Measurements from ENCODE around the gene PCYT1A. TPM values are rescaled to one million over a fixed set of nuclear protein-coding genes. Genes with fewer than 3 reads are reported as not detected.

The PCYT1A gene
- total RNA-seq, 4 donors from 2014 or later: 55.7 to 62.7 (median 59.3) TPM

- TF ChIP-seq CTCF (IDR thresholded peaks at IDR 0.05): no peak
- TF ChIP-seq POLR2AphosphoS5 (IDR thresholded peaks at IDR 0.05): no peak
- TF ChIP-seq EP300 (IDR thresholded peaks at IDR 0.05): no peak
- TF ChIP-seq POLR2A (IDR thresholded peaks at IDR 0.05; ENCODE audit: low read depth): no peak
- intact Hi-C loops (cut with DNase I): no loop called here
- 96% methylated on average over 10 of the region's 12 CpGs for WGBS
- no peak overlapping the region for H3K4me3 ChIP-seq
- no peaks in the 10 kb centered on the region for H3K36me3 ChIP-seq
- H3K4me1 ChIP-seq: peaks cover 5 to 15% (median 13%) of the 10 kb centered on the region in 4 donors
- H3K9me3 ChIP-seq: no peaks in the 10 kb centered on the region
- peaks cover 0 to 32% (median 2%) of the 10 kb centered on the region in 4 donors for H3K27me3 ChIP-seq
- no peak overlapping the region for H3K27ac ChIP-seq (replicated peaks in 1 of 4)
- DNase-seq (ENCODE audit: extremely low spot score): no peak
Observed at GRCh38 chr3:196217307-196218154, 70.0 kb downstream of the PCYT1A start.

DNA sequence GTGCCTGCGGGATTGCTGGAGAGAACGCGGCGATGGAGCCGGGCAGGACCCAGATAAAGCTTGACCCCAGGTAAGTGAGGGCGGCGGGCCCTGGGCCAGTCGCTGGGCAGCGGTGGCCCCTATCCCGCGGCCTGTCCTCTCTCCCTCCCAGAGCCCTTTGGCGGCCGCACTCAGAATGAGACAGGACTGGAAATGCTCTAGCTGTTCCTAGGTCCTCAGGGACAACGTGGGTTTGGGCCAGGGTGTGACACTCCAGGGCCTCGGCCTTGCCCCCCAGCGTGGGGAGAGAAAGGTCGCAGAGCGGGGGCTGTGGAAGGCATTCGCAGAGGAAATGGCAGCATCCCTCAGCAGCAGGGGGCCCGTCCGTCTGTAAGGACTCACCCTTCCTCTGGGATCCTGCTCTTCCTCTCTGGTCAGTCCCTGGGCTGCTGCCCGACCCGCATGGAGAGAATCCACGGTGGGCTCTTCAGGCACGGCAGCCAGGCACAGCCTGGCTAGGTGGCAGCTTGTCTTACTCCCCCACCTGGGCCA lies 70.8 kb downstream of the PCYT1A start:
- Histone ChIP-seq H3K36me3 (no peaks in the 10 kb centered on the region), H3K4me3 (no peak overlapping the region), H3K27me3 (peaks cover 0 to 32% (median 2%) of the 10 kb centered on the region in 4 donors), H3K9me3 (no peaks in the 10 kb centered on the region), H3K27ac (replicated peaks in 1 of 4) (no peak overlapping the region), H3K4me1 (peaks cover 5 to 15% (median 13%) of the 10 kb centered on the region in 4 donors)
- no peak for DNase-seq (ENCODE audit: extremely low spot score)
- TF ChIP-seq EP300 (IDR thresholded peaks at IDR 0.05): no peak
- TF ChIP-seq CTCF (IDR thresholded peaks at IDR 0.05): no peak
- no peak for TF ChIP-seq POLR2A (IDR thresholded peaks at IDR 0.05; ENCODE audit: low read depth)
- TF ChIP-seq POLR2AphosphoS5 (IDR thresholded peaks at IDR 0.05): no peak
- 80% methylated on average over 1 of the region's 25 CpGs for WGBS
- intact Hi-C loops (cut with DNase I): no loop called here

- intact Hi-C loops (cut with DNase I): no loop called here
- 63% methylated on average over 4 of the region's 15 CpGs for WGBS
- Histone ChIP-seq H3K27ac (replicated peaks in 1 of 4) (no peak within 1 kb of the TSS), H3K9me3 (no peaks in the 10 kb centered on the region), H3K27me3 (peaks cover 0 to 32% (median 2%) of the 10 kb centered on the region in 4 donors), H3K4me1 (peaks cover 5 to 15% (median 13%) of the 10 kb centered on the region in 4 donors), H3K4me3 (no peak within 1 kb of the TSS), H3K36me3 (no peaks in the 10 kb centered on the region)
- no peak for DNase-seq (ENCODE audit: extremely low spot score)
- TF ChIP-seq EP300 (IDR thresholded peaks at IDR 0.05) (no peak), POLR2A (IDR thresholded peaks at IDR 0.05; ENCODE audit: low read depth) (no peak), POLR2AphosphoS5 (IDR thresholded peaks at IDR 0.05) (no peak), CTCF (IDR thresholded peaks at IDR 0.05) (no peak)
Observed at GRCh38 chr3:196216089-196216564, 71.4 kb downstream of the PCYT1A start, which contains the start of gene SLC51A. Gene SLC51A (plus strand): TSS chr3:196216534. CDS start chr3:196216713, 179 bp downstream.

DNA sequence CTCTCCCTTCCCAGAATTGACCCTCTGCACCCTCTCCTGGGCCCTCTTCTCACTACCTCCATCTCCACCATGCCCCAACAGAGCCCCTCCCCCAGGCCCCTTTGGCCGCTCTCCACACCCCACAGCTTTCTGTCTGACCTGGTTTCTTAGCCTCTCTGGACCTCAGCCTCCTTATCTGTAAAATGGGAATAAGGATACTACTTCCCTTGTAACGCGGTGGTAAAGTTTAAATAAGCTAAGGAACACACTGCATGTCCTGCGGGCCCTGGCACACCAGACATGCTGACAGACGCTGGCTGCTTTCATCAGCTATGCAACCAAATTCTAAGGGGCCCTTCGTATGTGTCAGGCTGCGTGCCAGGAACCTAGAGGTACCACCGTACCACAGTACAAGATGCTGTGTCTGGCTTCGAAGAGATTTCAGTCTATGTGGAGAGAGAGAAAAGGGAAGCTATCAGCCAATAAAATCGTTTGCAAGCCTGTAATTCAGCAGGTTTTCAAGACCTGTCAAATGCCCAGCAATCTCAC lies 72.0 kb downstream of the PCYT1A start:
- no peaks in the 10 kb centered on the region for H3K9me3 ChIP-seq
- WGBS: 81% methylated on average over 10 of the region's 10 CpGs
- no peak for DNase-seq (ENCODE audit: extremely low spot score)
- no peak for TF ChIP-seq POLR2AphosphoS5 (IDR thresholded peaks at IDR 0.05)
- no peak for TF ChIP-seq POLR2A (IDR thresholded peaks at IDR 0.05; ENCODE audit: low read depth)
- no peak for TF ChIP-seq EP300 (IDR thresholded peaks at IDR 0.05)
- TF ChIP-seq CTCF (IDR thresholded peaks at IDR 0.05): no peak
- H3K27ac ChIP-seq (replicated peaks in 1 of 4): no peak overlapping the region
- peaks cover 0 to 32% (median 2%) of the 10 kb centered on the region in 4 donors for H3K27me3 ChIP-seq
- H3K4me3 ChIP-seq: no peak overlapping the region
- peaks cover 5 to 15% (median 13%) of the 10 kb centered on the region in 4 donors for H3K4me1 ChIP-seq
- H3K36me3 ChIP-seq: no peaks in the 10 kb centered on the region
- intact Hi-C loops (cut with DNase I): no loop called here
